Activated CD4-positive, CD25-positive, alpha-beta regulatory T cell treated with anti-CD3 and anti-CD28 coated beads, Interleukin-2, amount 50 U/mL, for 24 hours (primary cell): ENCODE data around the gene PCNX3.
"Not testable (repeated sequence)": the region's sequence is repeated elsewhere in the genome, so short reads cannot be mapped to it uniquely, and the experiment has no call there.

ENCODE experiments used
- ATAC-seq, 2 donors: fragments of 150-1000 bp; cut with Tn5 transposase; one replicate each; pipeline ENCODE4 v1.10.0; 2021; ENCODE audit warnings: mild to moderate bottlenecking in 1 of 2, moderate library complexity in 1 of 2

PCNX3 gene

DNA sequence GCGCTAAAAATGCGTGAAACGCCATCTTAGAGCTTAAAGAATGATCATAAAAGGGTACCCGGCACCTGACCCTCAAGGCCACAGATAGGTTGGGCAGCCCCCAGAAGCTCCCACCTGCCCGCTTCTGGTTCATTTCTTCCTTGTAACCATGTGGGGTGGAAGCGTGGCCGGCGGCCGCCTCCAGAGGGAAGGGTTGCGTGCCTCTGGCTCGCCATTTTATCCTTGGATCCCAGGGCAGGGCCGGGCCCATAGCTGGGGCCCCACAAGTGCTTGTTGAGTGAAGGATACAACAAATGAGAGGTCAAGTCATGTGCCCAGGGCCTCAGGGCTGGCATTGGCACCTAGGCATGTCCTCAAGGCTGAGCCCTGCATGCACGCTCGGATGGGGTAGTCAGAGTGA, 5.9 kb downstream of the PCNX3 start:
- ATAC-seq = no peak

GRCh38 chr11:65622011-65622410, 6.4 kb downstream of the PCNX3 start:
- ATAC-seq = no peak

DNA sequence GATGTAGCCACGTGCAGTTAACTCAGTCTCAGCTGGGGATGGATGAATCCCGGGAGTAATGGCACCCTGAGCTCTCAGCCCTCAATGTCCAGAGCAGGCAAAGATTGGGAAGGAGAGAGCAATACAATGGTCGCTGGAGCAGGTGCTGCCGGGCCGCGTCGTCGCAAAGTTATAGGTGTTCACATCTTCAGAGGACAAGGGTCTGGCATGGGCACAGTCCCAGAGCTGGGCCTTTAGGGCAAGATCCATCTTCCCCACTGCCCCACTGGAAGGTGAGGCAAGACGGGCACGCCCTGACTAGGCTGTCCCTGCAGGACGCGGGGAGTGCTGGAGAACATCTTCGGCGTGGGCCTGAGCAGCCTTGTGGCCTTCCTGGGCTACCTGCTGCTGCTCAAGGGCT, 7.6 kb downstream of the PCNX3 start:
- no peak for ATAC-seq

- ATAC-seq = no peak
These were observed 8.5 kb downstream of the PCNX3 start for GRCh38 chr11:65623852-65624616.

DNA sequence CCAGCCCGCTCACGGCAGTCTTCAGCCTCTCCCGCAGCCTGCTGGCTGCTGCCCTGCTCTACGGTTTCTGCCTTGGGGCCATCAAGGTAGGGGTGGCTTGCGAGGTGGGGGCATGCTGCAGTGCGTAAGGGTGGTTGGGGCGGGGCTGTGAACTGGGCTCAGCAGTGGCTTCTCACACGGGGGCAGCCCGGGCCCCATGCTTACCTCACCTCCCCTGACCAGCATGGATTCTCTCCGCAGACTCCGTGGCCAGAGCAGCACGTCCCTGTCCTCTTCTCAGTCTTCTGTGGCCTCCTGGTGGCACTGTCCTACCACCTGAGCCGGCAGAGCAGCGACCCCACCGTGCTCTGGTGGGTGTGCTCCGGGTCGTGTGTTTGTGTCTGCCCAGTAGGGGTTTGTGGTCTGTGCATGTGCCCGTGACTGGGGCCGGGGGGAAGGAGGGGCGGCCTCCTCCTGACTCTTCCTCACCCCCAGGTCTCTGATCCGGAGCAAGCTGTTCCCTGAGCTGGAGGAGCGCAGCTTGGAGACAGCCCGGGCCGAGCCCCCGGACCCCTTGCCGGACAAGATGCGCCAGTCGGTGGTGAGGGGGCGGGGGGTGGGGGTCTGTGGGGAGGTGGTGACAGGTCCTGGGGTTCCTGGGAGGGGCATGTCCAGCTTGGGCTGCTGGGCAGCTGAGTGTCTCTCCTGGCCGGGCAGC, 9.5 kb downstream of the PCNX3 start:
- no peak for ATAC-seq

DNA sequence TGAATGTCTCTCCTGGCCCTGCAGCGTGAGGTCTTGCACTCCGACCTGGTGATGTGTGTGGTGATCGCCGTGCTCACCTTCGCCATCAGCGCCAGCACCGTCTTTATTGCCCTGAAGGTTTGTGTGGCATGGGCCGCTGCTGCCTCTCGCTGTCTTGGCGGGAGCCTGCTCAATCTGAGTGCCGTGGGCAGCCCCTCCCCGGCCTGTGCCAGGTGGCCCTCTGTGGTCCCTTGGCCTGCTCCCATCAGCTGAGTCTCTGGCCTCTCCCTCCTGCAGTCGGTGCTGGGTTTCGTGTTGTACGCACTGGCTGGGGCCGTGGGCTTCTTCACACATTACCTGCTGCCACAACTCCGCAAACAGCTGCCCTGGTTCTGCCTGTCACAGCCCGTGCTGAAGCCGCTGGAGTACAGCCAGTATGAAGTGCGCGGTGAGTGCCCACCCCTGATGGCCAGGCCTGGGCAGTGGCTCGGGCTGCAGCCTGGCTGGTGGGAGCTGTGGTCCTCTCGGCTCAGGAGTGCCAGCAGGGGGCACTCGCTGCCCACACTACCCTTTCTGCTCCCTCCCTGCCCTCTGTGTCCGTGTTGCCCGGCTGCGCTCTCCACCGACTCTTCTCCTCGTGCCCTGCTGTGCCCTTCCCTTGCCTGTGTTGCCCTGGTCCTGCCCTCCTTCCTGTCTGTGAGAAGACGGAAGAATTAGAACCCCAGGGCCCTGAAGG, 10.2 kb downstream of the PCNX3 start:
- ATAC-seq = peak; percentile 74 to 81

DNA sequence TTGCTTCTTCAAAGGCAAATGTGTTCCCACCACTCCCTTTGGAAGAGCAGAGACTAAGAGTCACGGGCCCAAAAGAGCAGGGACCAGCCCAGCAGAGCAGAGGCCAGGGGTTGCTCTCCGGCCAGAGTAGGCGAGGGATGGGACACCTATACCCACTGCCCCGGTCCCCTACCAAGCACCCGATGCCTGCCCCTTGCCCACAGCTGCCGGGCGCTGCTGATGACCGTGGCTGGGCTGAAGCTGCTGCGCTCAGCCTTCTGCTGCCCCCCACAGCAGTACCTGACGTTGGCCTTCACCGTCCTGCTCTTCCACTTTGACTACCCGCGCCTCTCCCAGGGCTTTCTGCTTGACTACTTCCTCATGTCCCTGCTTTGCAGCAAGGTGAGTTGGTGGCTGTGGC, 11.6 kb downstream of the PCNX3 start:
- no peak for ATAC-seq

- no peak for ATAC-seq
These were observed 14.0 kb downstream of the PCNX3 start for GRCh38 chr11:65629579-65629978.

- ATAC-seq = no peak
These were observed 14.6 kb downstream of the PCNX3 start for GRCh38 chr11:65630215-65630614.

- no peak for ATAC-seq
These were observed 18.0 kb downstream of the PCNX3 start for GRCh38 chr11:65633390-65634108.

- no peak for ATAC-seq
These were observed 18.5 kb downstream of the PCNX3 start for GRCh38 chr11:65634109-65634436.

DNA sequence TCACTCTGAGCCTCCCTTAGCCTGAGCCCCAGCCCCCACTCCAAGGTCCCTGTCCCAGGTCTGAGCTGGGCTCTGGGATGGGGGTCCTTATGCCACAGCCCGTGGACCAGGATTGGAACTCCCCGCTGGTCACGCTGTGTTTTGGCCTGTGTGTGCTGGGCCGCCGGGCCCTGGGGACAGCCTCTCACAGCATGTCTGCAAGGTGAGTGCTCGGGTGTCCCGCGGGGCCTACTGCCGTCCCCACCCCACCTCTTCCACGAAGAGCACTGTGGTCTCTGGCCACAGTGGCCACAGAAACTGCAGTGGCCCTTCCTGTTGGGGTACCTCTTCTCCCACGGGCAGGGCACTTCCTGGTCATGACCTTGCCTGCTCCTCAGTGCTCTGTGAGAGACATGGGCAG, 18.9 kb downstream of the PCNX3 start:
- ATAC-seq = no peak

GRCh38 chr11:65634905-65635731, 19.5 kb downstream of the PCNX3 start:
- no peak for ATAC-seq

- no peak for ATAC-seq
These were observed 20.8 kb downstream of the PCNX3 start for GRCh38 chr11:65636108-65637031.

DNA sequence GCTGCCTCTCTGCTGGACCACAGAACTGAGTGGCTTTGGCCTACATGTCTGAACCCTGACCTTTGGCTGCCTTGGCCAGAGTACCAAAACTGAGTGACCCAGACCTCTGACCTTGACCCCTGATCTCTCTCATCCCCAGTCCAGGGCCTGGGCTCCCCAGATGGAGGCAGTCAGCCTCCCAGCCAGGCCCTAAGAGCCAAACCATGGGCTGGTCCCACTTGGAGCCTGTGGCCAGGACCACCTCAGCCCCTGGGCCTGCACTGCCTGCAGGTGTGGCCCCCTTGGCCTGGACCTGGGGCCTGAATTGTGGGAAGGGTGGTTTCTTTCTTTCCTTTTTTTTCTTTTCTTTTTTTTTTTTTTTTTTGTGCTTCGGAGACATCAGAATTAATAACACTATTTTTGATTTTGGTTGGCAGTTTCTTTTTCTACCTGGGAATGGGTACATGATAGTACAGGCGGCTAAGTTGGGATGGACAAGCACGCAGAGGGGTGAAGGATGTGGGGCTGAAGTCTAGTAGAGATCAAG, 21.5 kb downstream of the PCNX3 start:
- no peak for ATAC-seq

DNA sequence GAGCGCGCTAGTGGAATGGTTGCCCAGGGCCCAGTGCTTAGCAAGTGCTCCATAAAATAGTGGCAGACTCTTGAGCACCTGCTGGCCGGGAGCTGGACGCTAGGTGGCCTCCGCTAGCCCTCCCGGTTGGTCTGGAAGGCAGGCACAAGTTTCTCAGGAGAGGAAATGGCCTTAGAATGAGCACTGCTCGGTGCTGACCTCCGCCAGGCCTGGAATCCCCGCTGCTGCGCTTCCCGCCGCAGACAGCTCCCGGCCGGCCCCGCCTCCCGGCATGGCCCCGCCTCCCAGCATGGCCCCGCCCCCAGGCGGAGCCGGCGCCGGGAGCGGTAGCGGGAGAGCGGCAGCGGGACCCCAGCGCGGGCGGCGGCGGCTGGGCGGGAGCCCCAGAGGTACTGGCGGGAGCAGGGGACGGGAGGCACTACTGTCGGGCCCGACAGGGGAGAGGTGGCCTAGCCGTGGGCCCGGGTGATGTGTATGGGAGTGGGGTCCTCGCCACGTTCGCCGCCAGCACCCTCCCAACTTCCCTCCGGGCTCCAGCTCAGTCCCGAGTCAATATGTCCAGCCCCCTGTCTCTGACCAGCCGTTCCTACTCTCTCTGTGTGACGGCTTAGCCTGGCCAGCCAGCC, 22.3 kb downstream of the PCNX3 start, which contains the start of gene SIPA1:
SIPA1 (plus strand) TSS at position 308 of the 626 bp plus-strand sequence. CDS start 2,821 bp downstream, outside the sequence.
- ATAC-seq = peak; percentile 69 to 75

GRCh38 chr11:65639228-65639597, 23.6 kb downstream of the PCNX3 start:
- ATAC-seq = not testable (repeated sequence)

GRCh38 chr11:65639623-65640482, 24.3 kb downstream of the PCNX3 start:
- peak; percentile 6 to 13 for ATAC-seq
